ENCODE results near the gene SP3. TPM values are rescaled to one million over a fixed set of nuclear protein-coding genes. Genes with fewer than 3 reads are reported as not detected.

SP3 gene
- total and polyA plus RNA-seq, 10 donors, result 17.4 to 140 (median 99.0) TPM

GRCh38 chr2:173931751-173932150 lies 33.4 kb downstream of the SP3 start:
- WGBS, 5 donors, result 78 to 91% (median 87%) methylated on average over 2 of the region's 2 CpGs
- Histone ChIP-seq H3K27me3 (replicated peaks in 1 of 7) (no peaks in the 10 kb centered on the region), H3K27ac (no peak overlapping the region), H3K4me3 (no peak overlapping the region), H3K36me3 (peaks cover 0 to 51% (median 0%) of the 10 kb centered on the region in 6 donors), H3K4me1 (peaks cover 18 to 80% (median 36%) of the 10 kb centered on the region in 6 donors), H3K9me3 (no peaks in the 10 kb centered on the region)
- intact Hi-C loops (cut with DNase I; ENCODE audit: low total_unique reads), result no loop called here
- no peak for DNase-seq
- TF ChIP-seq POLR2A (IDR thresholded peaks at IDR 0.05), result no peak
- TF ChIP-seq POLR2AphosphoS5 (IDR thresholded peaks at IDR 0.05), result no peak
- TF ChIP-seq CTCF (IDR thresholded peaks at IDR 0.05 in 8 of 11, conservative IDR thresholded peaks at IDR 0.05 in 3 of 11), result no peak

GRCh38 chr2:173929441-173929840 lies 35.7 kb downstream of the SP3 start:
- WGBS, 5 donors, result 91 to 100% (median 95%) methylated on average over 1 of the region's 1 CpG
- Histone ChIP-seq H3K9me3 (no peaks in the 10 kb centered on the region), H3K36me3 (peaks cover 0 to 51% (median 0%) of the 10 kb centered on the region in 6 donors), H3K4me1 (peaks cover under 1 to 80% (median 35%) of the 10 kb centered on the region in 6 donors), H3K27ac (no peak overlapping the region), H3K4me3 (no peak overlapping the region), H3K27me3 (replicated peaks in 1 of 7) (no peaks in the 10 kb centered on the region)
- DNase-seq, result no peak
- TF ChIP-seq CTCF (IDR thresholded peaks at IDR 0.05 in 8 of 11, conservative IDR thresholded peaks at IDR 0.05 in 3 of 11) (no peak), POLR2A (IDR thresholded peaks at IDR 0.05) (no peak), POLR2AphosphoS5 (IDR thresholded peaks at IDR 0.05) (no peak)
- intact Hi-C loops (cut with DNase I; ENCODE audit: low total_unique reads), result no loop called here

GRCh38 chr2:173926875-173927274 lies 38.3 kb downstream of the SP3 start:
- H3K36me3 ChIP-seq, result peaks cover 0 to 30% (median 0%) of the 10 kb centered on the region in 6 donors
- intact Hi-C loops (cut with DNase I; ENCODE audit: low total_unique reads), result no loop called here
- DNase-seq, result no peak
- no peaks in the 10 kb centered on the region for H3K27me3 ChIP-seq (replicated peaks in 1 of 7)
- H3K4me1 ChIP-seq, result peaks cover 0 to 82% (median 51%) of the 10 kb centered on the region in 6 donors
- H3K9me3 ChIP-seq, result no peaks in the 10 kb centered on the region
- H3K4me3 ChIP-seq, result no peak overlapping the region
- TF ChIP-seq POLR2A (IDR thresholded peaks at IDR 0.05) (no peak), POLR2AphosphoS5 (IDR thresholded peaks at IDR 0.05) (no peak), CTCF (IDR thresholded peaks at IDR 0.05 in 8 of 11, conservative IDR thresholded peaks at IDR 0.05 in 3 of 11) (no peak)
- H3K27ac ChIP-seq, result no peak overlapping the region

- H3K4me1 ChIP-seq, result peaks cover 0 to 94% (median 61%) of the 10 kb centered on the region in 6 donors
- H3K9me3 ChIP-seq, result no peaks in the 10 kb centered on the region
- no peak overlapping the region for H3K4me3 ChIP-seq
- peak overlapping the region in 1 of 8 donors; percentile 61 for H3K27ac ChIP-seq
- 93 to 98% (median 96%) methylated on average over 2 of the region's 2 CpGs for whole genome bisulfite sequencing, 5 donors
- no peak for DNase-seq
- intact Hi-C loops (cut with DNase I; ENCODE audit: low total_unique reads), result no loop called here
- H3K27me3 ChIP-seq (replicated peaks in 1 of 7), result no peaks in the 10 kb centered on the region
- H3K36me3 ChIP-seq, result peaks cover 0 to 13% (median 0%) of the 10 kb centered on the region in 6 donors
- no peak for TF ChIP-seq POLR2A (IDR thresholded peaks at IDR 0.05)
- no peak for TF ChIP-seq POLR2AphosphoS5 (IDR thresholded peaks at IDR 0.05)
- no peak for TF ChIP-seq CTCF (IDR thresholded peaks at IDR 0.05 in 8 of 11, conservative IDR thresholded peaks at IDR 0.05 in 3 of 11)
These were observed 40.9 kb downstream of the SP3 start for GRCh38 chr2:173924285-173924684.
